Pancreas (tissue), 10 donors: ENCODE measurements around the gene MAP10. TPM values are rescaled to one million over a fixed set of nuclear protein-coding genes. Genes with fewer than 3 reads are reported as not detected.

Source experiments
- ATAC-seq, 4 donors: fragments of 200-7000 bp; cut with Tn5 transposase; one replicate each; pipeline versions ENCODE4 v1.8.0 to v1.9.1; 2020; ENCODE audit warnings: mild to moderate bottlenecking in 4 of 4, moderate library complexity in 4 of 4
- DNase-seq, 6 donors: peaks; one replicate each; pipeline ENCODE4 v3.0.0-alpha.2; 2020
- FAIRE-seq: peaks from 2 replicates; lab custom pipeline; 2012; peaks lifted over from hg19 to GRCh38; lab: Jason Lieb, UNC
- H3K27ac ChIP-seq, 4 donors: fragments of 200-600 bp; sonication (generic); 1 replicate in 3 of 4; 2 replicates in 1 of 4; pipeline versions ENCODE4 v1.5.0 to v1.8.0; 2020
- H3K27me3 ChIP-seq, 4 donors: fragments of 200-600 bp; one replicate each; pipeline ENCODE4 v1.8.0; 2021
- H3K36me3 ChIP-seq, 3 donors: fragments of 200-600 bp; sonication (generic) in 1 of 3; one replicate each; pipeline versions ENCODE4 v1.5.0 to v1.8.0; 2020 to 2021
- H3K4me1 ChIP-seq, 3 donors: fragments of 200-600 bp; one replicate each; pipeline ENCODE4 v1.8.0; 2021
- H3K4me3 ChIP-seq, 4 donors: fragments of 200-600 bp; sonication (generic) in 2 of 4; one replicate each; pipeline versions ENCODE4 v1.5.0 to v1.8.0; 2020 to 2021
- H3K9me3 ChIP-seq, 4 donors: fragments of 200-600 bp; one replicate each; pipeline ENCODE4 v1.8.0; 2021
- WGBS, 2 donors: extraction: QIAGEN DNeasy Blood & Tissue Kit; methylation state at CpG; one replicate each; pipeline ENCODE4 v1.1.7; 2013; 5-methylcytosine and 5-hydroxymethylcytosine counted together
- intact Hi-C, 3 donors: fragments of 100-400 bp; cut with DNase I; formaldehyde crosslinking; loops; one replicate each; pipeline versions ENCODE4 v1.11.1 to v1.14.2; 2022
- polyA plus RNA-seq, 2 donors: library from polyadenylated mRNA; stranded (reverse); fragments of 200-250 nt; gene quantifications; one replicate each; pipeline ENCODE4 v1.2.3, GENCODE V29; 2013
- total RNA-seq, 6 donors: library from RNA; stranded (reverse); fragmentation: NEBNext Ultra II Directional in 4 of 6; extraction: Animal tissue kit (Norgen Biotek cat#: 25700) in 4 of 6; gene quantifications; one replicate each; pipeline versions ENCODE4 v1.2.1 to v1.2.4, GENCODE V29; 2021 to 2023
- TF ChIP-seq, protein P1 (sequence below), 4 donors: fragments of 200-600 bp; sonication (generic) in 3 of 4; IDR thresholded peaks; one replicate each; pipeline versions ENCODE4 v1.5.0 to v1.8.0; 2021; ENCODE audit warnings: antibody characterized with exemption in 4 of 4
- donor health status: healthy with polysubstance abuse.
- donor health status: DM: no; HTN: no; CAD: no; lungs with moderate emphysema.
- donor health status: DM: no; HTN: no; CAD: no.
- donor health status: control.
- donor health status: control.
- donor health status: Bipolar disorder and iron deficiency.
- donor health status: DM: yes; HTN: yes; CAD: no.
- donor health status: DM: no; HTN: no; CAD: no.
- donor health status: DM: no; HTN: no; CAD: no.
- donor health status: DM: yes; HTN: yes; CAD: no.

The MAP10 gene
- total and polyA plus RNA-seq, 8 donors: 0.99 to 2.1 (median 1.9) TPM

DNA sequence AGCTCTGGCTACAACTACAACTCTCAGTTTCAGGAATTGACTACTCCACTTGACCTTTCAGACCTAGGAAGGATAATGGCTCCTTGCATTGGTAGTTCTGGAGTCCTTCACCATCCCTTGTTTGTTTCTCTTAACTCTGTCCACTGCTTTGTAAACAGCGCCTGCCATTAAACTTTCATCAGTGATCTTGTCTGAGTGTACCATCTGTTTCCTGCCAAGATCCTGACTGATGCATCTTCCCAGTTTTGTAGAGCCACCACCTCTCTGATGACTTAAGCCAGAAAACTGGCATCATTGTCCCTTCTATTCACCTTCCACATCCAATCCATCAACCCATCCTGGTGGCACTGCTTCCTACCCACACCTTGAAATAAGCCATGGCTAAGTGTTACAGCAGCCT, 15.2 kb downstream of the MAP10 start:
- Histone ChIP-seq H3K36me3 (no peaks in the 10 kb centered on the region), H3K9me3 (no peaks in the 10 kb centered on the region), H3K27ac (no peak overlapping the region), H3K4me3 (no peak overlapping the region), H3K27me3 (no peaks in the 10 kb centered on the region), H3K4me1 (no peaks in the 10 kb centered on the region)
- DNase-seq (no peak), ATAC-seq (no peak), FAIRE-seq (no peak)
- intact Hi-C loops: no loop called here
- 90 to 100% methylated on average over 1 of the region's 1 CpG for WGBS, 2 donors
- TF ChIP-seq, protein P1, sequence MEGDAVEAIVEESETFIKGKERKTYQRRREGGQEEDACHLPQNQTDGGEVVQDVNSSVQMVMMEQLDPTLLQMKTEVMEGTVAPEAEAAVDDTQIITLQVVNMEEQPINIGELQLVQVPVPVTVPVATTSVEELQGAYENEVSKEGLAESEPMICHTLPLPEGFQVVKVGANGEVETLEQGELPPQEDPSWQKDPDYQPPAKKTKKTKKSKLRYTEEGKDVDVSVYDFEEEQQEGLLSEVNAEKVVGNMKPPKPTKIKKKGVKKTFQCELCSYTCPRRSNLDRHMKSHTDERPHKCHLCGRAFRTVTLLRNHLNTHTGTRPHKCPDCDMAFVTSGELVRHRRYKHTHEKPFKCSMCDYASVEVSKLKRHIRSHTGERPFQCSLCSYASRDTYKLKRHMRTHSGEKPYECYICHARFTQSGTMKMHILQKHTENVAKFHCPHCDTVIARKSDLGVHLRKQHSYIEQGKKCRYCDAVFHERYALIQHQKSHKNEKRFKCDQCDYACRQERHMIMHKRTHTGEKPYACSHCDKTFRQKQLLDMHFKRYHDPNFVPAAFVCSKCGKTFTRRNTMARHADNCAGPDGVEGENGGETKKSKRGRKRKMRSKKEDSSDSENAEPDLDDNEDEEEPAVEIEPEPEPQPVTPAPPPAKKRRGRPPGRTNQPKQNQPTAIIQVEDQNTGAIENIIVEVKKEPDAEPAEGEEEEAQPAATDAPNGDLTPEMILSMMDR (IDR thresholded peaks at IDR 0.05): no peak

GRCh38 chr1:232822530-232822929, 17.3 kb downstream of the MAP10 start:
- WGBS, 2 donors: 67 to 85% methylated on average over 2 of the region's 2 CpGs
- Histone ChIP-seq H3K36me3 (no peaks in the 10 kb centered on the region), H3K27ac (no peak overlapping the region), H3K4me1 (no peaks in the 10 kb centered on the region), H3K4me3 (no peak overlapping the region), H3K27me3 (no peaks in the 10 kb centered on the region), H3K9me3 (no peaks in the 10 kb centered on the region)
- no peak for ATAC-seq
- no peak for FAIRE-seq
- no peak for DNase-seq
- intact Hi-C loops: no loop called here
- TF ChIP-seq, protein P1 (IDR thresholded peaks at IDR 0.05): no peak

DNA sequence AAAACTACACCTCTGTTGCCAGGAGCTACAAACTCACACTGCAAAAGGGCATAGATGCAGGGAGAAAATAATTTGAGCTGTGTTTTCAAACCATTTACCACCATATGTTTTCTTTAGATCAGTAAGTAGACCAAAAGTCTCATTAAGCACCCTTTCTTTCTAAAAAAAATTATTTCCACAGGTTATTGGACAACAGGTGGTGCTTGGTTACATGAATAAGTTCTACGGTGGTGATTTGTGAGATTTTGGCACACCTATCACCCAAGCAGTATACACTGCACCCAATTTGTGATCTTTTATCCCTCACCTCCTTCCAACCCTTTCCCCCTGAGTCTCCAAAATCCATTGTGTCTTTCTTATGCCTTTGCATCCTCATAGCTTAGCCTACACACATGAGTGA, 21.1 kb downstream of the MAP10 start:
- WGBS, 2 donors: 87 to 100% methylated on average over 1 of the region's 1 CpG
- FAIRE-seq (no peak), ATAC-seq (no peak), DNase-seq (no peak)
- Histone ChIP-seq H3K4me1 (no peaks in the 10 kb centered on the region), H3K36me3 (no peaks in the 10 kb centered on the region), H3K27ac (no peak overlapping the region), H3K27me3 (no peaks in the 10 kb centered on the region), H3K9me3 (no peaks in the 10 kb centered on the region), H3K4me3 (no peak overlapping the region)
- intact Hi-C loops: no loop called here
- TF ChIP-seq, protein P1 (IDR thresholded peaks at IDR 0.05): no peak

GRCh38 chr1:232830661-232831060, 25.4 kb downstream of the MAP10 start:
- no peaks in the 10 kb centered on the region for H3K27me3 ChIP-seq
- TF ChIP-seq, protein P1 (IDR thresholded peaks at IDR 0.05): no peak
- ATAC-seq: no peak
- H3K36me3 ChIP-seq: no peaks in the 10 kb centered on the region
- intact Hi-C loops: no loop called here
- H3K9me3 ChIP-seq: no peaks in the 10 kb centered on the region
- no peak for DNase-seq
- no peak for FAIRE-seq
- H3K4me1 ChIP-seq: no peaks in the 10 kb centered on the region
- no peak overlapping the region for H3K4me3 ChIP-seq
- no peak overlapping the region for H3K27ac ChIP-seq
- 43 to 59% methylated on average over 2 of the region's 2 CpGs for WGBS, 2 donors

DNA sequence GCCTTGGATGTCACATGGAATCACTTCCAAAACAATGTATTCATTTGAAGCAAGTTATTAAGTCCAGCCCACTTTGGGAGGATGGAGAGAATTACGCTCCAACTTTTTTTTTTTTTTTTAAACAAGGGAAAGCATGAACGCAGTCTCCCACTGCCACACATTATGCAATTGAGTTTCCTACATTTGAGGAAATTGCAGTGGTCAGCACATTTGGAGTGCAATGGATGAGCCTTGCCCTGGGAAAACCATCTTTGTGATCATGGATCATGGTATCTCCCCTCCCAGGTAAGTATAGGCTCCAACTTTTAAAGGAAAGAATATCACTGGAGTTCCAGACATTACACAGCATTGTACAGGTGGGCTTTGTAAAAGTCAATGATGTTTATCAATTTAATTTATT, 26.7 kb downstream of the MAP10 start:
- WGBS, 2 donors: 73 to 95% methylated on average over 2 of the region's 2 CpGs
- Histone ChIP-seq H3K9me3 (no peaks in the 10 kb centered on the region), H3K4me1 (no peaks in the 10 kb centered on the region), H3K4me3 (no peak overlapping the region), H3K36me3 (no peaks in the 10 kb centered on the region), H3K27me3 (no peaks in the 10 kb centered on the region), H3K27ac (no peak overlapping the region)
- FAIRE-seq: no peak
- DNase-seq: no peak
- TF ChIP-seq, protein P1 (IDR thresholded peaks at IDR 0.05): no peak
- intact Hi-C loops: no loop called here
- ATAC-seq: no peak
